ENCODE measurements around the gene DDX46. TPM values are rescaled to one million over a fixed set of nuclear protein-coding genes. Genes with fewer than 3 reads are reported as not detected.

DDX46 gene
- polyA plus RNA-seq, 2 of the 4 experiments (the other 2 are of a cell fraction): 104 TPM

DNA sequence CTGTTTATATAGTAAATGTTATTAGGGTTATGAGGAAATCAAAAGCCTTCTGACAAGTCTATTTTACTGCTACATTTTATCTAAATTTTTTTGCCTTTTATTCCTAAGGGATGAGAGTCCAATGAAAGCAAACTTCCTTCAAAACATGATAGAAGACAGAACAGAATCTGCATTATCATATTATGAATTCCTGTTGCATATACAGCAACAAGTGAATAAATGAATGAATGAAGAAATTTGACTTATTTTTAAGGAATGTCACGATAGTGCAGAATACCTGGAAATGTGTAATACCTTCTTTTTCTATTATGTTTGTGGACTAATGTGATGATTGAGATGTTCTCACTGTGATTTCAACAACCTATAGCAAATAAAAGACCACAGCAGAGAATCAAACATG, 33.7 kb upstream of the DDX46 start:
- Histone ChIP-seq H3K9me3 (no peaks in the 10 kb centered on the region), H3K27ac (no peak overlapping the region), H3K4me1 (peaks cover 5% of the 10 kb centered on the region; the same call in 1 of the 3 replicates), H3K4me3 (no peak overlapping the region), H3K4me2 (no peak overlapping the region)
- no peak for ATAC-seq
- no peak for DNase-seq (ENCODE audit: low read depth in 1 of 2, low spot score in 1 of 2)
- POLR2A ChIA-PET: no interaction called here
- FAIRE-seq: no peak
- TF ChIP-seq FOSL2 (IDR thresholded peaks at IDR 0.05) (no peak), FOSL2 (CRISPR knock-in tag; IDR thresholded peaks at IDR 0.05) (no peak), JUNB (IDR thresholded peaks at IDR 0.05) (no peak), CHD4 (IDR thresholded peaks at IDR 0.05; ENCODE audit: borderline replicate concordance) (no peak), HEYL (CRISPR knock-in tag; IDR thresholded peaks at IDR 0.05) (no peak), RNF2 (IDR thresholded peaks at IDR 0.05; ENCODE audit: borderline replicate concordance, low read depth) (no peak), POLR2A (IDR thresholded peaks at IDR 0.05; ENCODE audit: low read length) (no peak), MAZ (IDR thresholded peaks at IDR 0.05; ENCODE audit: borderline replicate concordance, low read depth, low read length) (no peak), NPAS2 (CRISPR knock-in tag; IDR thresholded peaks at IDR 0.05; ENCODE audit: borderline replicate concordance) (no peak), CEBPB (IDR thresholded peaks at IDR 0.05) (no peak), EP300 (IDR thresholded peaks at IDR 0.05) (no peak), CBX8 (IDR thresholded peaks at IDR 0.05) (no peak), HOXB5 (CRISPR knock-in tag; IDR thresholded peaks at IDR 0.05) (no peak), ZSCAN20 (CRISPR knock-in tag; IDR thresholded peaks at IDR 0.05) (no peak), POLR2AphosphoS2 (conservative IDR thresholded peaks at IDR 0.05; ENCODE audit: low read length) (no peak), RFX5 (IDR thresholded peaks at IDR 0.05) (no peak)
- TF ChIP-seq, protein P1, sequence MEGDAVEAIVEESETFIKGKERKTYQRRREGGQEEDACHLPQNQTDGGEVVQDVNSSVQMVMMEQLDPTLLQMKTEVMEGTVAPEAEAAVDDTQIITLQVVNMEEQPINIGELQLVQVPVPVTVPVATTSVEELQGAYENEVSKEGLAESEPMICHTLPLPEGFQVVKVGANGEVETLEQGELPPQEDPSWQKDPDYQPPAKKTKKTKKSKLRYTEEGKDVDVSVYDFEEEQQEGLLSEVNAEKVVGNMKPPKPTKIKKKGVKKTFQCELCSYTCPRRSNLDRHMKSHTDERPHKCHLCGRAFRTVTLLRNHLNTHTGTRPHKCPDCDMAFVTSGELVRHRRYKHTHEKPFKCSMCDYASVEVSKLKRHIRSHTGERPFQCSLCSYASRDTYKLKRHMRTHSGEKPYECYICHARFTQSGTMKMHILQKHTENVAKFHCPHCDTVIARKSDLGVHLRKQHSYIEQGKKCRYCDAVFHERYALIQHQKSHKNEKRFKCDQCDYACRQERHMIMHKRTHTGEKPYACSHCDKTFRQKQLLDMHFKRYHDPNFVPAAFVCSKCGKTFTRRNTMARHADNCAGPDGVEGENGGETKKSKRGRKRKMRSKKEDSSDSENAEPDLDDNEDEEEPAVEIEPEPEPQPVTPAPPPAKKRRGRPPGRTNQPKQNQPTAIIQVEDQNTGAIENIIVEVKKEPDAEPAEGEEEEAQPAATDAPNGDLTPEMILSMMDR (IDR thresholded peaks at IDR 0.05): no peak
- TF ChIP-seq, protein P2, sequence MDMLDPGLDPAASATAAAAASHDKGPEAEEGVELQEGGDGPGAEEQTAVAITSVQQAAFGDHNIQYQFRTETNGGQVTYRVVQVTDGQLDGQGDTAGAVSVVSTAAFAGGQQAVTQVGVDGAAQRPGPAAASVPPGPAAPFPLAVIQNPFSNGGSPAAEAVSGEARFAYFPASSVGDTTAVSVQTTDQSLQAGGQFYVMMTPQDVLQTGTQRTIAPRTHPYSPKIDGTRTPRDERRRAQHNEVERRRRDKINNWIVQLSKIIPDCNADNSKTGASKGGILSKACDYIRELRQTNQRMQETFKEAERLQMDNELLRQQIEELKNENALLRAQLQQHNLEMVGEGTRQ (IDR thresholded peaks at IDR 0.05): no peak
- CTCF ChIA-PET: no interaction called here
- WGBS (ENCODE audit: missing lambda C conversion rate): 94% methylated on average over 1 of the region's 1 CpG

DNA sequence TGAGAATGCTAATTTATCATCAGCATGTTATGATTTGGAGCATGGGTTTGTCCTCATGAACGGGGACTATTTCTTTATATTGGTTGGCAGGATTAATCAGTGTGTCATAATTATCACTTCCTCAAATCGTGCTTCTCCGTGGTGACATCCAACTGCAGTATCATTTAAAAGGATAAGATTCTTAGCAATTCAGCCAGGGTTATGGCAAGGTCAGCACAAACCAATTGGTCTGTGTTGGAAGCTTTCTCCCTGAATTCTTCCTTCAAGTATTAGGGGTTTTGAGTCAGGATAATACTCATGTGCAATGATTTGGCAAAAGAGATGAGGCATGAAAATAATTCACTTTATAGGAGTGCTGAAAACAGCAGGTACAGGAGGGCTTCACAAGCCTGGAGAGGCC, 25.8 kb upstream of the DDX46 start:
- TF ChIP-seq MAFK (IDR thresholded peaks at IDR 0.05; ENCODE audit: partially characterized antibody) (peak; percentile 23), GATA3 (IDR thresholded peaks at IDR 0.05; ENCODE audit: borderline replicate concordance) (no peak), CHD2 (IDR thresholded peaks at IDR 0.05; ENCODE audit: low read length, partially characterized antibody) (no peak)
- TF ChIP-seq, protein P3, sequence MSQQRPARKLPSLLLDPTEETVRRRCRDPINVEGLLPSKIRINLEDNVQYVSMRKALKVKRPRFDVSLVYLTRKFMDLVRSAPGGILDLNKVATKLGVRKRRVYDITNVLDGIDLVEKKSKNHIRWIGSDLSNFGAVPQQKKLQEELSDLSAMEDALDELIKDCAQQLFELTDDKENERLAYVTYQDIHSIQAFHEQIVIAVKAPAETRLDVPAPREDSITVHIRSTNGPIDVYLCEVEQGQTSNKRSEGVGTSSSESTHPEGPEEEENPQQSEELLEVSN (IDR thresholded peaks at IDR 0.05; ENCODE audit: borderline replicate concordance, low read depth): no peak
- Histone ChIP-seq H3K27ac (no peak overlapping the region), H3K4me2 (no peak overlapping the region), H3K4me1 (no peaks in the 10 kb centered on the region), H3K4me3 (no peak overlapping the region), H3K9me3 (no peaks in the 10 kb centered on the region)
- no peak for FAIRE-seq
- no peak for DNase-seq (ENCODE audit: low read depth in 1 of 2, low spot score in 1 of 2)
- ChIA-PET POLR2A (no interaction called here), CTCF (no interaction called here)
- 64% methylated on average over 3 of the region's 3 CpGs for WGBS (ENCODE audit: missing lambda C conversion rate)
- ATAC-seq: no peak

DNA sequence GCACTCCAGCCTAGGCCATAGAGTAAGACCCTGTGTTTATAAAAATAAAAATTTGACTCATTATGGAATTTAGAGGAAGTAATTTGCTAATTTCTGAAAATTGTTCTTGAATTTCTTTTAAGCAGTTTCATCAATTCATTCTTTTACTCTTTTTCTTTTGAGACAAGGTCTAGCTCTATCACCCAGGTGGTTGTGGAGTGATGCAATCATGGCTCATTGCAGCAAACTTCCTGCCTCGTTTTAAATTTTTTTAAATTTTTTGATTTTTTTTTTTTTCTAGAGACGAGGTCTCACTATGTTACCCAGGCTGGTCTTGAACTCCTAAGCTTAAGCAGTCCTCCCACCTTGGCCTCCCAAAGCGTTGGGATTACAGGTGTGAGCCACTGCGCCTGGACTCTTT, 23.3 kb upstream of the DDX46 start:
- ChIA-PET POLR2A (no interaction called here), CTCF (interaction anchor here (0.6 to 2.8 kb wide), 7 partner anchors 9 to 581 kb away, joined by 3 to 11 read pairs (median 4); partner anchors contain the start of genes DDX46 and PCBD2)
- TF ChIP-seq HOXB5 (CRISPR knock-in tag; IDR thresholded peaks at IDR 0.05) (no peak), CEBPB (IDR thresholded peaks at IDR 0.05) (0 out of 4 replicates have a peak, but pooled peaks of 1 of the 2 experiments have one; percentile 16)
- Histone ChIP-seq H3K4me3 (no peak overlapping the region), H3K4me2 (no peak overlapping the region), H3K27ac (no peak overlapping the region), H3K9me3 (no peaks in the 10 kb centered on the region), H3K4me1 (peaks cover 10% of the 10 kb centered on the region; the same call in 2 of the 3 replicates)
- no peak for ATAC-seq
- WGBS (ENCODE audit: missing lambda C conversion rate): 71% methylated on average over 4 of the region's 4 CpGs
- no peak for FAIRE-seq
- DNase-seq (ENCODE audit: low read depth in 1 of 2, low spot score in 1 of 2): no peak
